BJ (cell line): ENCODE data around the gene KLF11. TPM values are rescaled to one million over a fixed set of nuclear protein-coding genes. Genes with fewer than 3 reads are reported as not detected.

ENCODE experiments used
- CTCF ChIA-PET: fragments of 350-600 bp; formaldehyde crosslinking; extraction: SDS; loops from one replicate; lab custom pipeline; 2021; ENCODE audit warnings: antibody characterized with exemption, inconsistent platforms; lab: Yijun Ruan, JAX
- POLR2A ChIA-PET: fragments of 300-600 bp; sonication (Branson Sonifier 250); formaldehyde crosslinking; extraction: SDS; loops from one replicate; lab custom pipeline; 2021; ENCODE audit warnings: antibody characterized with exemption; lab: Charles Lee
- DNase-seq: peaks from one replicate; pipeline ENCODE4 v3.0.0-alpha.2; 2011; ENCODE audit warnings: low read depth
- H3K27me3 ChIP-seq: 2 replicates; pipeline ENCODE4 v1.6.0; 2011; ENCODE audit warnings: low read length; ENCODE audit not compliant: control insufficient read depth, insufficient read depth
- H3K36me3 ChIP-seq: 2 replicates; pipeline ENCODE4 v1.5.1; 2011; ENCODE audit warnings: low read length; ENCODE audit not compliant: control insufficient read depth, insufficient read depth
- H3K4me3 ChIP-seq: 2 replicates; pipeline ENCODE4 v1.5.1; 2011; ENCODE audit warnings: low read depth, mild to moderate bottlenecking, control low read depth, low read length
- polyA plus RNA-seq: library from polyadenylated mRNA; depleted of rRNA; stranded (reverse); fragments of >200 nt; gene quantifications from 2 replicates; pipeline ENCODE4 v1.2.3, GENCODE V29; 2011
- TF ChIP-seq, protein P1 (sequence below): IDR thresholded peaks from 2 replicates; pipeline ENCODE4 v1.5.1; 2011; ENCODE audit warnings: low read depth, mild to moderate bottlenecking, control low read depth, inconsistent platforms, low read length, moderate library complexity; ENCODE audit not compliant: insufficient read depth

The KLF11 gene
- polyA plus RNA-seq, 1 experiment, result 21.7 TPM

DNA sequence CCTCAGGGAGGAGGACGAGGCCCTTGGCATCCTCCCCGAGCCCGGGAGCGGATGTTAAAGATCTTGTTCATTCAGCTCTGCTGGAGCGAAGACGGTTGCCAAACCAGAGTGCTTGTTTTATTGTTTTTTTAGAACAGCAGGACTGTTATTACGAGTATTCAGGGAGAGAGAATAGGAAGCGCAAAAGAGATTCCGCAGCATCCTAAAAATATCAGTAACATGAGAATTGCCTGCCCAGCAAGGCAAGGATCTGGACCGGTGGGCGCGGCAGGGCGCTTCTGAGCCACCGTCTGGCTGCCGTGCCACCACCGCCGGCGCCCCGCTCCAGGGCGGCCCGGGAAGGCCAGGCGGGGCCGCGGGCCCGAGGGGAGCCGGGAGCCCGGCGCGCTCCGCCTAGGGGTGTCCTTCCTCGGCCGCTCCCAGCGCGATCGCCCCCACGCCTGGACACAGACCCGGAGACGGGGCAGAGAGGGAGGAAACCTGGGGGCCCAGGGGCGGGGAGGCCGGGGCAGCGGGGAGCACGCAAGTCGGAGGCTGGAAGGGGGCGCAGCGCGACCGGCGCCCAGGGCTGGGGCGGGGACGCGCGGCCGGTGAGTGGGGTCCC lies 36.0 kb downstream of the KLF11 start:
- ChIA-PET CTCF (interaction anchor here (0.6 to 11.7 kb wide), 8 partner anchors 9 to 356 kb away, joined by 3 to 101 read pairs (median 4); no protein-coding TSS in a partner anchor), POLR2A (no interaction called here)
- TF ChIP-seq, protein P1, sequence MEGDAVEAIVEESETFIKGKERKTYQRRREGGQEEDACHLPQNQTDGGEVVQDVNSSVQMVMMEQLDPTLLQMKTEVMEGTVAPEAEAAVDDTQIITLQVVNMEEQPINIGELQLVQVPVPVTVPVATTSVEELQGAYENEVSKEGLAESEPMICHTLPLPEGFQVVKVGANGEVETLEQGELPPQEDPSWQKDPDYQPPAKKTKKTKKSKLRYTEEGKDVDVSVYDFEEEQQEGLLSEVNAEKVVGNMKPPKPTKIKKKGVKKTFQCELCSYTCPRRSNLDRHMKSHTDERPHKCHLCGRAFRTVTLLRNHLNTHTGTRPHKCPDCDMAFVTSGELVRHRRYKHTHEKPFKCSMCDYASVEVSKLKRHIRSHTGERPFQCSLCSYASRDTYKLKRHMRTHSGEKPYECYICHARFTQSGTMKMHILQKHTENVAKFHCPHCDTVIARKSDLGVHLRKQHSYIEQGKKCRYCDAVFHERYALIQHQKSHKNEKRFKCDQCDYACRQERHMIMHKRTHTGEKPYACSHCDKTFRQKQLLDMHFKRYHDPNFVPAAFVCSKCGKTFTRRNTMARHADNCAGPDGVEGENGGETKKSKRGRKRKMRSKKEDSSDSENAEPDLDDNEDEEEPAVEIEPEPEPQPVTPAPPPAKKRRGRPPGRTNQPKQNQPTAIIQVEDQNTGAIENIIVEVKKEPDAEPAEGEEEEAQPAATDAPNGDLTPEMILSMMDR, result no peak
- H3K36me3 ChIP-seq, result no peaks in the 10 kb centered on the region
- peaks cover 14% of the 10 kb centered on the region for H3K27me3 ChIP-seq
- DNase-seq, result peak; percentile 27
- peak overlapping the region; percentile 44 for H3K4me3 ChIP-seq

DNA sequence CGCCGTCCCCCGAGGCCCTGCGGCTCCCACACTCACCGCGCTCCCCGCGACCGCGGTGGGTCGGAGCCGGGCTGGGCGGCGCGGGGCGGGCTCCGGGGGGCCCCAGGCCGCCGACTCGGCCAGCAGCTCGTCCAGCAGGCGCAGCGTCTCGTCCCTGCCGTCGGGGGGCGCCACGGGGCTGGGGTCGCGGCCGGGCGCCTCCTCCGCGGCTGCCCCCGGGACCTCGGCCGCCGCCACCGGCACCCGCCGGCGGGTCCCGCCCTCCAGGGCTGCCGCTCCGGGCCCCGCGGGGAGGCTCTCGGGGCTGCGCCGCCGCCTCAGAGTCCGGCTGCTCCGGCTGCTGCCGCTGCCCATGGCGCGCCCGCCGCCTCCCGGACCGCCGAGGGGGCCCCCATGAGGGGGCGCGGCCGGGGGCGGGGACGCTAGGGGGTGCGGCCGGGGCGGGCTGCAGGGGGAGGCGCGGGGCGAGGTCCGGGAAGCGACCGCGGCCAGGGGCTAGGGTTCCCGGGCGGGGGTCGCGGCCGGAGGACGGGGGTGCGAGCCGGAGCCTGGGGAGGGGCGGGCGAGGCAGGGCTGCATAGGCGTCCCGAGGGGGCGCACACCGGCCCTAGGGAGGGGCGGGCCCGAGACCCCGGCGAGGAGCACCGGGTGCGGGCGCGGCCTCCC lies 36.7 kb downstream of the KLF11 start, which contains the start of gene CYS1:
Gene CYS1, minus strand, starts transcription at position 542 of the 666 bp plus-strand sequence. Its CDS starts 188 bp downstream, at position 354.
- no peak for DNase-seq
- CTCF ChIA-PET, result interaction anchor here (0.7 to 11.7 kb wide), 9 partner anchors 10 to 580 kb away, joined by 3 to 101 read pairs (median 4); no protein-coding TSS in a partner anchor
- POLR2A ChIA-PET, result no interaction called here
- Histone ChIP-seq H3K27me3 (peaks cover 18% of the 10 kb centered on the region), H3K4me3 (peak within 1 kb of the TSS; percentile 44), H3K36me3 (no peaks in the 10 kb centered on the region)
- TF ChIP-seq, protein P1, result 0 out of 2 replicates have a peak, but pooled peaks have one; percentile 7

DNA sequence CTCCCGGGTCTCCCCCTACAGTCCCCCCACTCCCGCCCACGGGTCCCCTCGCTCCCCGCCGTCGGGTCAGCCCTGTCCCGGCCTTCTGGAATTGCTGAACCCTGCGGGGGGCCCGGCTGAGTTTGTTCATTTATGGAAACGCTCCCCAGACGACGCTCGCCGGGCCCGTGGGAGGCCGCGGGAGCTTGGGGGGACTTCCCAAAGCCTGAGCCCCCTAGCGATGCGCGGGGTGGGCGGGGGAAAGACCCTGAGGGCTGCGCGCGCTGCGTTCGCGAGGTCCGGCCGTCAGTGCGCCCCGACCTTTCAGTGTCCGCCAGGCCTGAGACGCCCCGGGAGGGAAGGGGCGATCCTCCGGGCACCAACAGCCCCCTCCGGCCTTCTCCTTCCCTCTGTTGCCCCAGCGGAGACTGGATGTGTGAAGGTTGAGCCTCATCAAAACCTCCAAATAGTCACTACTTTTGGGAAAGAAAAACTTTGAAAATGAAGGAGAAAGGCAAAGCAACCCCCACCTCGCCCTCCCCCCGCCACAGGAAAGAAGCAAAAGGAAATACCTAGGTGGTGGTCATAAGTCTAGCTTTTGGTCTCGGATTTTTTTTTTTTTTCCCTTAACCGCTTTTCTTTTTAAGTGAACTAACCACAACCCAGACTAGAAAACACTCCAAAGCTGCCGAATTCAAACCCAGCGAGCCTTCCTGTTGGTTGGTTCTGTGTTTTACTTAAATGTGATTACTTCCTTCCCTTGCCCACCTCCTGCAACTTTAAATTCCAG lies 37.4 kb downstream of the KLF11 start:
- POLR2A ChIA-PET, result interaction anchor here (0.7 kb wide), 1 partner anchor 352 kb away, joined by 12 read pairs; no protein-coding TSS in a partner anchor
- Histone ChIP-seq H3K36me3 (no peaks in the 10 kb centered on the region), H3K27me3 (peaks cover 23% of the 10 kb centered on the region), H3K4me3 (peak overlapping the region; percentile 44)
- CTCF ChIA-PET, result interaction anchor here (0.6 to 11.7 kb wide), 6 partner anchors 8 to 579 kb away, joined by 3 to 101 read pairs (median 4); no protein-coding TSS in a partner anchor
- no peak for DNase-seq
- TF ChIP-seq, protein P1, result no peak

DNA sequence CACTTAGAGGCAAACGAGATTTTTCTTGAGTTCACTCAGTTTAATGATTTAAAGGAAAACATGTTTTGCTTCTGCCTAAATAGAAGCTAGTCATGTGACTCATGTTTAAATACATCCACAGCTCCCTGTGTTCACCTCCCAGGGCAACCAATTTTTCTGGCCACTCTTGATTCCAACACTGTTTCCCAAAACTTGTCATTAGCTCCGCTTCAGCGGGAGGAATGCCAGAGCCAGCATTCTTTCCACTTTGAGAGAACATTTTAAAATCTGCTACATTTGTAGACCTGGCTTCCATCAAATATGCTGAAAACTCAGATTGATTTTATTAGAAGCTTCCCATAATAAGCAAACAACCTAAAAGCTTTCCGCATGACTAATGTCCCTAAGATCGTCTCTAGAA lies 39.7 kb downstream of the KLF11 start:
- no peaks in the 10 kb centered on the region for H3K36me3 ChIP-seq
- CTCF ChIA-PET, result interaction anchor here (0.9 to 11.7 kb wide), 5 partner anchors 10 to 577 kb away, joined by 3 to 101 read pairs (median 4); no protein-coding TSS in a partner anchor
- POLR2A ChIA-PET, result no interaction called here
- no peak overlapping the region for H3K4me3 ChIP-seq
- TF ChIP-seq, protein P1, result no peak
- DNase-seq, result peak; percentile 25
- peaks cover 25% of the 10 kb centered on the region for H3K27me3 ChIP-seq
